Fibroblast of lung (primary cell): ENCODE data around the gene AADACL4. TPM values are rescaled to one million over a fixed set of nuclear protein-coding genes. Genes with fewer than 3 reads are reported as not detected.

Experiments used
- DNase-seq, 2 donors: peaks; one replicate each; pipeline versions ENCODE4 v3.0.0 to v3.0.0-alpha.2; 2010; ENCODE audit warnings: low read depth in 2 of 2
- H2AFZ ChIP-seq: 2 replicates; pipeline ENCODE4 v1.5.1; 2012; ENCODE audit warnings: low read length, control low read depth, inconsistent platforms
- H3K27ac ChIP-seq: 2 replicates; pipeline ENCODE4 v1.5.1; 2011; ENCODE audit warnings: low read length, control low read depth; ENCODE audit not compliant: insufficient read depth
- H3K27me3 ChIP-seq: 2 replicates; pipeline ENCODE4 v1.5.1; 2011; ENCODE audit warnings: mild to moderate bottlenecking, low read length; ENCODE audit not compliant: control insufficient read depth, insufficient read depth
- H3K36me3 ChIP-seq: 2 replicates; pipeline ENCODE4 v1.5.1; 2011; ENCODE audit warnings: low read length; ENCODE audit not compliant: control insufficient read depth, insufficient read depth
- H3K4me1 ChIP-seq: 2 replicates; pipeline ENCODE4 v1.5.1; 2011; ENCODE audit warnings: low read length; ENCODE audit not compliant: control insufficient read depth, insufficient read depth; ENCODE audit errors: extremely low read depth
- H3K4me2 ChIP-seq: 2 replicates; pipeline ENCODE4 v1.5.1; 2011; ENCODE audit warnings: low read length, control low read depth; ENCODE audit not compliant: insufficient read depth; ENCODE audit errors: extremely low read depth
- H3K4me3 ChIP-seq, 4 experiments: fragments of 200-600 bp in 1 of 4; sonication (generic) in 1 of 4; replicated peaks in 1 of 4; 2 replicates each; pipeline ENCODE4 v1.5.1; 2011 to 2016; ENCODE audit warnings: low read length in 4 of 4, low read depth in 3 of 4, mild to moderate bottlenecking in 3 of 4, control low read depth in 2 of 4, inconsistent platforms in 1 of 4, mixed read lengths in 1 of 4; ENCODE audit not compliant: insufficient read depth in 1 of 4; ENCODE audit errors: control extremely low read depth in 1 of 4
- H3K79me2 ChIP-seq: 2 replicates; pipeline ENCODE4 v1.5.1; 2012; ENCODE audit warnings: mild to moderate bottlenecking, low read length, inconsistent platforms; ENCODE audit not compliant: control insufficient read depth, insufficient read depth
- H3K9ac ChIP-seq: 2 replicates; pipeline ENCODE4 v1.5.1; 2011; ENCODE audit warnings: mild to moderate bottlenecking, low read length, control low read depth; ENCODE audit not compliant: insufficient read depth
- H3K9me3 ChIP-seq: 2 replicates; pipeline ENCODE4 v1.5.1; 2012; ENCODE audit warnings: low read depth, low read length; ENCODE audit not compliant: control insufficient read depth, insufficient read depth
- H4K20me1 ChIP-seq: 2 replicates; pipeline ENCODE4 v1.5.1; 2011; ENCODE audit warnings: low read length; ENCODE audit not compliant: control insufficient read depth, insufficient read depth; ENCODE audit errors: extremely low read depth
- CTCF ChIP-seq, 2 donors: IDR thresholded peaks in 1 of 2; conservative IDR thresholded peaks in 1 of 2; 1 replicate in 1 of 2; 2 replicates in 1 of 2; pipeline ENCODE4 v1.5.1; 2011 to 2012; ENCODE audit warnings: low read length in 2 of 2, control low read depth in 1 of 2, inconsistent platforms in 1 of 2, low read depth in 1 of 2, mild to moderate bottlenecking in 1 of 2
- EZH2 ChIP-seq: IDR thresholded peaks from 2 replicates; pipeline ENCODE4 v1.5.1; 2012; ENCODE audit warnings: low read length, control low read depth, mild to moderate bottlenecking; ENCODE audit errors: missing control alignments
- polyA plus RNA-seq, 2 donors: library from polyadenylated mRNA; depleted of rRNA in 1 of 2; stranded (reverse) in 1 of 2; unstranded in 1 of 2; fragments of >200 nt; gene quantifications; 2 replicates each; pipeline ENCODE4 v1.2.1, GENCODE V29; 2011 to 2012; ENCODE audit warnings: missing spikeins in 1 of 2
- total RNA-seq: library from RNA; depleted of rRNA; stranded (reverse); fragments of >200 nt; gene quantifications from 2 replicates; pipeline ENCODE4 v1.2.1, GENCODE V29; 2014

The AADACL4 gene
- total and polyA plus RNA-seq, 2 donors (not counting 1 experiment from before 2014, with no cell fraction given): not detected

- H3K9ac ChIP-seq: peak overlapping the region; percentile 69
- peaks cover 17% of the 10 kb centered on the region for H3K4me1 ChIP-seq
- DNase-seq: no peak
- peak overlapping the region; percentile 59 to 83 (median 71) for H3K4me3 ChIP-seq
- TF ChIP-seq CTCF (conservative IDR thresholded peaks at IDR 0.05 in 1 of 2, IDR thresholded peaks at IDR 0.05 in 1 of 2; ENCODE audit: low read depth in 1 of 2, low read length in 2 of 2) (no peak), EZH2 (no peak)
- no peaks in the 10 kb centered on the region for H3K27me3 ChIP-seq
- no peaks in the 10 kb centered on the region for H3K36me3 ChIP-seq
- H2AFZ ChIP-seq: peak overlapping the region; percentile 48
- no peaks in the 10 kb centered on the region for H3K79me2 ChIP-seq
- H3K4me2 ChIP-seq: peak overlapping the region; percentile 87
- H4K20me1 ChIP-seq: no peaks in the 10 kb centered on the region
- H3K27ac ChIP-seq: peak overlapping the region; percentile 61
- H3K9me3 ChIP-seq: no peaks in the 10 kb centered on the region
These were observed 27.0 kb upstream of the AADACL4 start for GRCh38 chr1:12616709-12617373.

- no peak overlapping the region for H2AFZ ChIP-seq
- no peak for DNase-seq
- peak overlapping the region; percentile 59 to 83 (median 71) for H3K4me3 ChIP-seq
- H3K4me2 ChIP-seq: peak overlapping the region; percentile 84
- H3K27me3 ChIP-seq: no peaks in the 10 kb centered on the region
- H3K36me3 ChIP-seq: no peaks in the 10 kb centered on the region
- H3K9ac ChIP-seq: peak overlapping the region; percentile 69
- no peaks in the 10 kb centered on the region for H3K79me2 ChIP-seq
- TF ChIP-seq EZH2 (no peak), CTCF (conservative IDR thresholded peaks at IDR 0.05 in 1 of 2, IDR thresholded peaks at IDR 0.05 in 1 of 2; ENCODE audit: low read depth in 1 of 2, low read length in 2 of 2) (no peak)
- H3K4me1 ChIP-seq: peaks cover 17% of the 10 kb centered on the region
- H4K20me1 ChIP-seq: no peaks in the 10 kb centered on the region
- no peaks in the 10 kb centered on the region for H3K9me3 ChIP-seq
- peak overlapping the region; percentile 75 for H3K27ac ChIP-seq
These were observed 26.4 kb upstream of the AADACL4 start for GRCh38 chr1:12617511-12617900.

GRCh38 chr1:12617901-12618660 lies 25.8 kb upstream of the AADACL4 start, which contains the start of gene DHRS3:
TSS of gene DHRS3 (minus strand) at chr1:12618210. CDS start at chr1:12617348, 862 bp downstream.
- no peaks in the 10 kb centered on the region for H3K79me2 ChIP-seq
- no peak for TF ChIP-seq EZH2
- TF ChIP-seq CTCF (conservative IDR thresholded peaks at IDR 0.05 in 1 of 2, IDR thresholded peaks at IDR 0.05 in 1 of 2; ENCODE audit: low read depth in 1 of 2, low read length in 2 of 2): no peak
- H4K20me1 ChIP-seq: no peaks in the 10 kb centered on the region
- peak within 1 kb of the TSS; percentile 69 for H3K9ac ChIP-seq
- peak within 1 kb of the TSS; percentile 59 to 83 (median 71) for H3K4me3 ChIP-seq
- H2AFZ ChIP-seq: peak within 1 kb of the TSS; percentile 48
- DNase-seq: peak; percentile 77 to 86
- peak within 1 kb of the TSS; percentile 75 for H3K27ac ChIP-seq
- H3K4me1 ChIP-seq: peaks cover 17% of the 10 kb centered on the region
- peak within 1 kb of the TSS; percentile 84 for H3K4me2 ChIP-seq
- H3K36me3 ChIP-seq: no peaks in the 10 kb centered on the region
- no peaks in the 10 kb centered on the region for H3K27me3 ChIP-seq
- H3K9me3 ChIP-seq: no peaks in the 10 kb centered on the region
